PC-9 (cell line): ENCODE measurements around the gene TSPAN3.

ENCODE experiments used
- EZH2 ChIP-seq: fragments of 200-600 bp; sonication (generic); IDR thresholded peaks from 2 replicates; pipeline ENCODE4 v1.8.0; 2017; ENCODE audit warnings: antibody characterized with exemption, low read depth
- TF ChIP-seq, protein P1 (sequence below): fragments of 200-600 bp; sonication (generic); conservative IDR thresholded peaks from 2 replicates; pipeline ENCODE4 v1.6.1; 2017; ENCODE audit warnings: mixed run types, antibody characterized with exemption, mild to moderate bottlenecking, moderate library complexity

DNA sequence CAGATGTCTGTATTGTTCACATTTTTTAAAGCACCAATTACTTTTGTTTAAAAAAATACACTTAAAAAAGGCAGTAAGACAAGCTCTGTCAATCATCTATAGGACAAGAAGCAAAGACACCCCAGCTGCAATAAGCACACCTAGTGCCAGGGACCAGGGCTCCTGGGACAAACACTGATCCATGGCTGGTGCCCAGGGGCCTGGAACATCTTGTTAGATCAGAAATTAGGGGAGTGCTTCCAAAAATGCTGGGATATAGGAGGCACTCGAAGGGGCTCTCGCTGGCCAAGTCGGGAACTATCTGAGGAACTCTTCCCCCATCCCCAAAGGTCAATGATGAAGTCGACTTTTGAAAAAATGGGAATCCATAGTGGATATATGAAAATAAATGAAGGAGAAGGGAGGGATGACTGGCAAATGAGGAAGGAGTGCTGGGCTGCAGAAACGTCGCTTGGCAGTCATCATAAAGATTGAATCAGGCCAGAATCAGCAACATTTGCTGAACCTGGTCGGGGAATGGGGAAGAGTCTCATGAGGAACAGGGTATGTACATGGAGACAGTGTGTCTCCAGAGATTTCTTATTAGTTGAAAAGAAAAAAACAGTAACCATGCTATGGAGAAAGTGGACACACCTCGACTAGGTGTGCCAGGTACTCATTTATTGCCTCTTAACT is 28.5 kb downstream of the TSPAN3 start:
- TF ChIP-seq, protein P1, sequence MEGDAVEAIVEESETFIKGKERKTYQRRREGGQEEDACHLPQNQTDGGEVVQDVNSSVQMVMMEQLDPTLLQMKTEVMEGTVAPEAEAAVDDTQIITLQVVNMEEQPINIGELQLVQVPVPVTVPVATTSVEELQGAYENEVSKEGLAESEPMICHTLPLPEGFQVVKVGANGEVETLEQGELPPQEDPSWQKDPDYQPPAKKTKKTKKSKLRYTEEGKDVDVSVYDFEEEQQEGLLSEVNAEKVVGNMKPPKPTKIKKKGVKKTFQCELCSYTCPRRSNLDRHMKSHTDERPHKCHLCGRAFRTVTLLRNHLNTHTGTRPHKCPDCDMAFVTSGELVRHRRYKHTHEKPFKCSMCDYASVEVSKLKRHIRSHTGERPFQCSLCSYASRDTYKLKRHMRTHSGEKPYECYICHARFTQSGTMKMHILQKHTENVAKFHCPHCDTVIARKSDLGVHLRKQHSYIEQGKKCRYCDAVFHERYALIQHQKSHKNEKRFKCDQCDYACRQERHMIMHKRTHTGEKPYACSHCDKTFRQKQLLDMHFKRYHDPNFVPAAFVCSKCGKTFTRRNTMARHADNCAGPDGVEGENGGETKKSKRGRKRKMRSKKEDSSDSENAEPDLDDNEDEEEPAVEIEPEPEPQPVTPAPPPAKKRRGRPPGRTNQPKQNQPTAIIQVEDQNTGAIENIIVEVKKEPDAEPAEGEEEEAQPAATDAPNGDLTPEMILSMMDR: no peak
- TF ChIP-seq EZH2: no peak
